B cell (primary cell): ENCODE data around the gene NTM. TPM values are rescaled to one million over a fixed set of nuclear protein-coding genes. Genes with fewer than 3 reads are reported as not detected.

Source experiments
- ATAC-seq: fragments of 200-7000 bp; cut with Tn5 transposase; one replicate; pipeline ENCODE4 v1.10.0; 2021; ENCODE audit warnings: low read depth, mild to moderate bottlenecking, moderate number of reproducible peaks, moderate library complexity
- CTCF ChIA-PET: fragments of 350-600 bp; sonication (Branson Sonifier 250); formaldehyde crosslinking; loops from one replicate; lab custom pipeline; 2021; ENCODE audit warnings: antibody characterized with exemption, inconsistent platforms; lab: Charles Lee
- POLR2A ChIA-PET: fragments of 350-600 bp; sonication (Branson Sonifier 250); formaldehyde crosslinking; loops from one replicate; lab custom pipeline; 2021; ENCODE audit warnings: antibody characterized with exemption; lab: Charles Lee
- DNase-seq: peaks from one replicate; pipeline ENCODE4 v3.0.0; 2013
- H2AFZ ChIP-seq: 2 replicates; pipeline ENCODE4 v1.6.1; 2012; ENCODE audit warnings: mild to moderate bottlenecking, low read depth, low read length; ENCODE audit not compliant: insufficient read depth, poor library complexity, severe bottlenecking
- H3K27ac ChIP-seq, 2 donors: 1 replicate in 1 of 2; 2 replicates in 1 of 2; pipeline ENCODE4 v1.5.1; 2012 to 2013; ENCODE audit warnings: low read length in 2 of 2, mild to moderate bottlenecking in 2 of 2, moderate library complexity in 1 of 2
- H3K27me3 ChIP-seq, 4 experiments: fragments of 200-600 bp in 1 of 4; sonication (generic) in 1 of 4; replicated peaks in 1 of 4; 1 replicate in 2 of 4; 2 replicates in 2 of 4; pipeline versions ENCODE4 v1.6.1 to v1.7.0; 2013 to 2016; ENCODE audit warnings: low read length in 3 of 4, mild to moderate bottlenecking in 2 of 4, mixed read lengths in 1 of 4, moderate library complexity in 1 of 4; ENCODE audit not compliant: insufficient read depth in 4 of 4, control insufficient read depth in 3 of 4; ENCODE audit errors: control extremely low read depth in 1 of 4
- H3K36me3 ChIP-seq, 2 experiments: replicated peaks in 1 of 2; 1 replicate in 1 of 2; 2 replicates in 1 of 2; pipeline versions ENCODE4 v1.6.1 to v1.7.1; 2013; ENCODE audit warnings: low read length in 1 of 2; ENCODE audit not compliant: insufficient read depth in 2 of 2, control insufficient read depth in 1 of 2; ENCODE audit errors: control extremely low read depth in 1 of 2, extremely low read depth in 1 of 2
- H3K4me1 ChIP-seq, 2 donors: fragments of 200-600 bp in 1 of 2; sonication (generic) in 1 of 2; 1 replicate in 1 of 2; 2 replicates in 1 of 2; pipeline versions ENCODE4 v1.5.1 to v1.6.1; 2013 to 2017; ENCODE audit warnings: low read length in 2 of 2; ENCODE audit not compliant: control insufficient read depth in 2 of 2, insufficient read depth in 2 of 2
- H3K4me2 ChIP-seq: replicated peaks from 2 replicates; pipeline ENCODE3; 2012; ENCODE audit warnings: mild to moderate bottlenecking, low read depth, low read length; ENCODE audit not compliant: poor library complexity, severe bottlenecking
- H3K4me3 ChIP-seq, 5 experiments: fragments of 200-600 bp in 1 of 5; sonication (generic) in 1 of 5; 1 replicate in 3 of 5; 2 replicates in 2 of 5; pipeline versions ENCODE4 v1.5.1 to v1.7.0; 2011 to 2016; ENCODE audit warnings: low read length in 4 of 5, mild to moderate bottlenecking in 4 of 5, low read depth in 2 of 5, control low read depth in 1 of 5, moderate library complexity in 1 of 5; ENCODE audit not compliant: insufficient read depth in 1 of 5; ENCODE audit errors: control extremely low read depth in 1 of 5, extremely low read depth in 1 of 5
- H3K79me2 ChIP-seq: fragments of 200-600 bp; sonication (generic); one replicate; pipeline ENCODE4 v1.6.0; 2016; ENCODE audit warnings: low read length; ENCODE audit not compliant: control insufficient read depth, insufficient read depth
- H3K9ac ChIP-seq: fragments of 200-600 bp; sonication (generic); 2 replicates; pipeline ENCODE4 v1.6.1; 2017; ENCODE audit warnings: mild to moderate bottlenecking, low read length, moderate library complexity
- H3K9me3 ChIP-seq, 3 donors: one replicate each; pipeline versions ENCODE4 v1.6.1 to v1.7.1; 2013; ENCODE audit warnings: low read length in 2 of 3; ENCODE audit not compliant: control insufficient read depth in 2 of 3, insufficient read depth in 1 of 3; ENCODE audit errors: control extremely low read depth in 1 of 3
- H4K20me1 ChIP-seq: 2 replicates; pipeline ENCODE4 v1.6.0; 2012; ENCODE audit warnings: mild to moderate bottlenecking, low read length; ENCODE audit not compliant: insufficient read depth, control insufficient read depth, poor library complexity, severe bottlenecking
- H3K27ac Mint-ChIP-seq: one replicate; pipeline ENCODE4 v1.8.0; 2021; ENCODE audit warnings: mixed read lengths
- H3K27me3 Mint-ChIP-seq: one replicate; pipeline ENCODE4 v1.8.0; 2021; ENCODE audit warnings: mixed read lengths
- H3K4me1 Mint-ChIP-seq: one replicate; pipeline ENCODE4 v1.8.0; 2021; ENCODE audit warnings: mixed read lengths
- H3K4me3 Mint-ChIP-seq: one replicate; pipeline ENCODE4 v1.8.0; 2021; ENCODE audit warnings: mixed read lengths
- H3K9me3 Mint-ChIP-seq: one replicate; pipeline ENCODE4 v1.8.0; 2022; ENCODE audit warnings: mixed read lengths; ENCODE audit not compliant: insufficient read depth
- CTCF ChIP-seq: fragments of 200-600 bp; IDR thresholded peaks from one replicate; pipeline ENCODE4 v1.8.0; 2022; ENCODE audit warnings: antibody characterized with exemption, mild to moderate bottlenecking
- EZH2 ChIP-seq: IDR thresholded peaks from 2 replicates; pipeline ENCODE4 v1.6.1; 2012; ENCODE audit warnings: borderline replicate concordance, low read depth, mild to moderate bottlenecking, moderate library complexity, low read length; ENCODE audit not compliant: insufficient read depth, poor library complexity, severe bottlenecking
- WGBS: methylation state at CpG from one replicate; pipeline ENCODE4 v1.1.5; 2013; ENCODE audit warnings: missing lambda C conversion rate; ENCODE audit not compliant: insufficient coverage; 5-methylcytosine and 5-hydroxymethylcytosine counted together
- intact Hi-C: fragments of 100-400 bp; cut with micrococcal nuclease; formaldehyde crosslinking; loops from one replicate; pipeline ENCODE4 v1.10.0; 2022
- polyA plus RNA-seq: library from polyadenylated mRNA; depleted of rRNA; stranded (reverse); fragments of >200 nt; gene quantifications from 2 replicates; pipeline ENCODE4 v1.2.3, GENCODE V29; 2012
- total RNA-seq, 2 donors: library from RNA; stranded (reverse); fragments of 120-200 nt in 1 of 2; gene quantifications; 1 replicate in 1 of 2; 2 replicates in 1 of 2; pipeline versions ENCODE4 v1.2.3 to v1.2.4, GENCODE V29; 2013 to 2022

The NTM gene
- total and polyA plus RNA-seq, 2 donors (not counting 1 experiment from before 2014, with no cell fraction given) = not detected

GRCh38 chr11:131875611-131876010, 505.2 kb downstream of the NTM start:
- Histone ChIP-seq H3K4me2 (no peak overlapping the region), H3K27me3 (no peaks in the 10 kb centered on the region), H2AFZ (no peak overlapping the region), H4K20me1 (no peaks in the 10 kb centered on the region), H3K4me3 (no peak overlapping the region), H3K9me3 (peaks cover 0 to 3% (median 0%) of the 10 kb centered on the region in 3 donors), H3K36me3 (no peaks in the 10 kb centered on the region), H3K4me1 (no peaks in the 10 kb centered on the region), H3K27ac (no peak overlapping the region), H3K79me2 (no peaks in the 10 kb centered on the region), H3K9ac (no peak overlapping the region)
- CTCF ChIA-PET = no interaction called here
- no peaks in the 10 kb centered on the region for H3K9me3 Mint-ChIP-seq
- TF ChIP-seq EZH2 = no peak
- TF ChIP-seq CTCF = no peak
- H3K27me3 Mint-ChIP-seq = no peaks in the 10 kb centered on the region
- no peak overlapping the region for H3K4me3 Mint-ChIP-seq
- intact Hi-C loops = no loop called here
- DNase-seq = no peak
- no peak for ATAC-seq
- 90% methylated on average over 5 of the region's 5 CpGs for WGBS
- no peak overlapping the region for H3K27ac Mint-ChIP-seq
- POLR2A ChIA-PET = no interaction called here
- H3K4me1 Mint-ChIP-seq = no peaks in the 10 kb centered on the region

- Mint-ChIP-seq H3K9me3 (no peaks in the 10 kb centered on the region), H3K4me1 (no peaks in the 10 kb centered on the region), H3K27me3 (no peaks in the 10 kb centered on the region), H3K4me3 (no peak overlapping the region), H3K27ac (no peak overlapping the region)
- no peaks in the 10 kb centered on the region for H3K36me3 ChIP-seq
- no peaks in the 10 kb centered on the region for H4K20me1 ChIP-seq
- no peak overlapping the region for H3K9ac ChIP-seq
- no peak overlapping the region for H3K4me3 ChIP-seq
- no peak for TF ChIP-seq CTCF
- TF ChIP-seq EZH2 = no peak
- 91% methylated on average over 6 of the region's 10 CpGs for WGBS
- intact Hi-C loops = no loop called here
- H2AFZ ChIP-seq = no peak overlapping the region
- no peaks in the 10 kb centered on the region for H3K27me3 ChIP-seq
- ATAC-seq = no peak
- H3K9me3 ChIP-seq = peaks cover 0 to 3% (median 0%) of the 10 kb centered on the region in 3 donors
- no peak overlapping the region for H3K4me2 ChIP-seq
- H3K79me2 ChIP-seq = no peaks in the 10 kb centered on the region
- H3K4me1 ChIP-seq = no peaks in the 10 kb centered on the region
- DNase-seq = no peak
- H3K27ac ChIP-seq = no peak overlapping the region
- ChIA-PET CTCF (no interaction called here), POLR2A (no interaction called here)
Measured at GRCh38 chr11:131877246-131877942, 507.0 kb downstream of the NTM start.
